ENCODE measurements around the gene PRTN3.
"Not testable (repeated sequence)": the region's sequence is repeated elsewhere in the genome, so short reads cannot be mapped to it uniquely, and the experiment has no call there.

Gene PRTN3

DNA sequence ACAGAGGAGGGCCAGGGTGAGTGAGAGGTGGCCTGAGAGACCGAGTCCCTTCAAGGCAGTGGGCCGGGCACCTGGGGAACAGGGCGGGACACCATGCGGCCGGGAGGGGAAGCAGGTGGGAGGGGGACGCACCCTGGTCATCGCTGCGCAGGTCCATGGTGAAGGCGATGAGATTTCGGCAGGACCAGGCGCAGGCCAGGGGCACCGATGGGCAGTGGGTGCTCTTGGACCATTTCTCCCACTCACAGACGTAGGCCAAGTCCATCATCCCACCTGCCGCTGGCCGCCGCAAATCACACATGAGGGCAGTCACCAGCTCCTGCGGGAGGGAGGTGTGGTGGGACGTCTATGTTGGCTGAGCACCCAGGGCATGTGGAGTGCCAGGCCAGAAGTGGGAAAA is 50.0 kb downstream of the PRTN3 start:
- Histone ChIP-seq H3K4me1 (ENCODE audit: control insufficient read depth, insufficient read depth, low read length) (peaks cover 5% of the 10 kb centered on the region), H3K36me3 (ENCODE audit: control insufficient read depth, insufficient read depth, low read length) (no peaks in the 10 kb centered on the region), H3K4me3 (ENCODE audit: low read length) (no peak overlapping the region), H3K9ac (ENCODE audit: low read length) (no peak overlapping the region), H3K9me3 (ENCODE audit: control insufficient read depth, low read length) (no peaks in the 10 kb centered on the region), H3K27me3 (ENCODE audit: control insufficient read depth, insufficient read depth, low read length) (no peaks in the 10 kb centered on the region)

GRCh38 chr19:891421-892200 is 50.8 kb downstream of the PRTN3 start:
- peak overlapping the region; percentile 96 for H3K9ac ChIP-seq (ENCODE audit: low read length)
- not testable (repeated sequence) for H3K27me3 ChIP-seq (ENCODE audit: control insufficient read depth, insufficient read depth, low read length)

GRCh38 chr19:892243-892893 is 51.6 kb downstream of the PRTN3 start:
- Histone ChIP-seq H3K4me3 (ENCODE audit: low read length) (peak overlapping the region; percentile 77), H3K9me3 (ENCODE audit: control insufficient read depth, low read length) (no peaks in the 10 kb centered on the region), H3K27me3 (ENCODE audit: control insufficient read depth, insufficient read depth, low read length) (no peaks in the 10 kb centered on the region), H3K36me3 (ENCODE audit: control insufficient read depth, insufficient read depth, low read length) (no peaks in the 10 kb centered on the region), H3K9ac (ENCODE audit: low read length) (peak overlapping the region; percentile 96), H3K4me1 (ENCODE audit: control insufficient read depth, insufficient read depth, low read length) (peaks cover 5% of the 10 kb centered on the region)

More at GRCh38 chr19:891421-892200, 50.8 kb downstream of the PRTN3 start:
- peak overlapping the region; percentile 77 for H3K4me3 ChIP-seq (ENCODE audit: low read length)
- not testable (repeated sequence) for H3K36me3 ChIP-seq (ENCODE audit: control insufficient read depth, insufficient read depth, low read length); H3K9me3 ChIP-seq (ENCODE audit: control insufficient read depth, low read length); H3K4me1 ChIP-seq (ENCODE audit: control insufficient read depth, insufficient read depth, low read length)

DNA sequence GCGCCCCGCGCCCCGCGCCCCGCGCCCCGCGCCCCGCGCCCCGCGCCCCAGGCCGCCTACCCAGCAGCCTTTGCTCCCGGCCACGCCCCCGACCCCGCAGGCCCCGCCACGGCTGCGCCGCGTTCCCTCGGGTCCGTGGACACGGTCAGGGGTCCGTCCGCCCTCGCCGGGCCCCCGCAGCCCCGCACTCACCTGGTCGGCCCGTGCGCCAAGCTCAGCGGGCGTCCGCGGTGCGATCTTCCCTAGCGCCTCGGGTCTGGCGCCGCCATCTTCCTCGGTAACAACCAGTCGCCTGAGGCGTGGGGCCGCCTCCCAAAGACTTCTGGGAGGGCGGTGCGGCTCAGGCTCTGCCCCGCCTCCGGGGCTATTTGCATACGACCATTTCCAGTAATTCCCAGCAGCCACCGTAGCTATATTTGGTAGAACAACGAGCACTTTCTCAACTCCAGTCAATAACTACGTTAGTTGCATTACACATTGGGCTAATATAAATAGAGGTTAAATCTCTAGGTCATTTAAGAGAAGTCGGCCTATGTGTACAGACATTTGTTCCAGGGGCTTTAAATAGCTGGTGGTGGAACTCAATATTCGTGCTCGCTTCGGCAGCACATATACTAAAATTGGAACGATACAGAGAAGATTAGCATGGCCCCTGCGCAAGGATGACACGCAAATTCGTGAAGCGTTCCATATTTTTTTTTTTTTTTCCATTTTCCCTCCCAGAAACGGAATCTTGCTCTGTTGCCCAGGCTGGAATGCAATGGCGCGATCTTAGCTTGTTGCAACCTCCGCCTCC is 52.3 kb downstream of the PRTN3 start, which contains the start of the genes MED16 and RNU6-9:
MED16 (minus strand) TSS at position 294 of the 796 bp plus-strand sequence. CDS start 2,056 bp downstream, outside the sequence.
RNU6-9 (plus strand) TSS at position 591 of the 796 bp plus-strand sequence.
- Histone ChIP-seq H3K36me3 (ENCODE audit: control insufficient read depth, insufficient read depth, low read length) (no peaks in the 10 kb centered on the region), H3K4me1 (ENCODE audit: control insufficient read depth, insufficient read depth, low read length) (peaks cover 5% of the 10 kb centered on the region), H3K4me3 (ENCODE audit: low read length) (peak within 1 kb of the TSS; percentile 77), H3K9ac (ENCODE audit: low read length) (peak within 1 kb of the TSS; percentile 96), H3K27me3 (ENCODE audit: control insufficient read depth, insufficient read depth, low read length) (no peaks in the 10 kb centered on the region), H3K9me3 (ENCODE audit: control insufficient read depth, low read length) (no peaks in the 10 kb centered on the region)

DNA sequence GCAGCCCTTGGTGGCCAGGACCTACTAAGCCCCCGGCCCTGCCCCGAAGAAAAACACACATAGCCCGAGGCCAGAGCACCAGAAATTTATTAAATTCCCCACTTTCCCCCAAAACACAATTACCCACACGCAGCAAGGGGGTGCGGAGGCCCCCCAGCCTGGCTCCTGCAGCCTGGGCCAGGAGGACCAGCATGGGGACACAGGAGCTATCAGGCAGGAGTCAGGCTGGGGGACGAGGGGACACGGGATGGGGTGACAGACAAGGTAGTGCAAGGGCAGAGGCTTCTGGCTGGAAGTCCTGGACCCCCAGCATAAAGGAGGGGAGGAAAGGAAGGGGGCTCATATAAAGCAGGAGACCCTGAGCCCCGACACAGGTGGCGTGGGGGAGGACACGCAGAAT is 55.6 kb downstream of the PRTN3 start:
- Histone ChIP-seq H3K36me3 (ENCODE audit: control insufficient read depth, insufficient read depth, low read length) (no peaks in the 10 kb centered on the region), H3K4me3 (ENCODE audit: low read length) (no peak overlapping the region), H3K27me3 (ENCODE audit: control insufficient read depth, insufficient read depth, low read length) (no peaks in the 10 kb centered on the region), H3K9me3 (ENCODE audit: control insufficient read depth, low read length) (no peaks in the 10 kb centered on the region), H3K4me1 (ENCODE audit: control insufficient read depth, insufficient read depth, low read length) (peaks cover 4% of the 10 kb centered on the region), H3K9ac (ENCODE audit: low read length) (no peak overlapping the region)

GRCh38 chr19:896999-897398 is 56.2 kb downstream of the PRTN3 start:
- no peaks in the 10 kb centered on the region for H3K9me3 ChIP-seq (ENCODE audit: control insufficient read depth, low read length)

GRCh38 chr19:897442-898039 is 56.7 kb downstream of the PRTN3 start:
- Histone ChIP-seq H3K27me3 (ENCODE audit: control insufficient read depth, insufficient read depth, low read length) (no peaks in the 10 kb centered on the region), H3K4me3 (ENCODE audit: low read length) (no peak overlapping the region), H3K4me1 (ENCODE audit: control insufficient read depth, insufficient read depth, low read length) (peaks cover 4% of the 10 kb centered on the region), H3K9me3 (ENCODE audit: control insufficient read depth, low read length) (no peaks in the 10 kb centered on the region), H3K9ac (ENCODE audit: low read length) (no peak overlapping the region), H3K36me3 (ENCODE audit: control insufficient read depth, insufficient read depth, low read length) (no peaks in the 10 kb centered on the region)

More at GRCh38 chr19:896999-897398, 56.2 kb downstream of the PRTN3 start:
- Histone ChIP-seq H3K9ac (ENCODE audit: low read length) (no peak overlapping the region), H3K27me3 (ENCODE audit: control insufficient read depth, insufficient read depth, low read length) (no peaks in the 10 kb centered on the region), H3K36me3 (ENCODE audit: control insufficient read depth, insufficient read depth, low read length) (no peaks in the 10 kb centered on the region), H3K4me3 (ENCODE audit: low read length) (no peak overlapping the region), H3K4me1 (ENCODE audit: control insufficient read depth, insufficient read depth, low read length) (peaks cover 4% of the 10 kb centered on the region)

Measured in mucosa of stomach (tissue), 1 donor.